GM21423 (cell line): ENCODE results near the gene RPS27.
"Not testable (repeated sequence)": the region's sequence is repeated elsewhere in the genome, so short reads cannot be mapped to it uniquely, and the experiment has no call there.

Experiments used
- ATAC-seq: cut with Tn5 transposase; IDR thresholded peaks from one replicate; pipeline ENCODE4 v1.9.1; 2021; ENCODE audit warnings: mild to moderate bottlenecking, moderate library complexity; ENCODE audit not compliant: unreplicated experiment

Gene RPS27

DNA sequence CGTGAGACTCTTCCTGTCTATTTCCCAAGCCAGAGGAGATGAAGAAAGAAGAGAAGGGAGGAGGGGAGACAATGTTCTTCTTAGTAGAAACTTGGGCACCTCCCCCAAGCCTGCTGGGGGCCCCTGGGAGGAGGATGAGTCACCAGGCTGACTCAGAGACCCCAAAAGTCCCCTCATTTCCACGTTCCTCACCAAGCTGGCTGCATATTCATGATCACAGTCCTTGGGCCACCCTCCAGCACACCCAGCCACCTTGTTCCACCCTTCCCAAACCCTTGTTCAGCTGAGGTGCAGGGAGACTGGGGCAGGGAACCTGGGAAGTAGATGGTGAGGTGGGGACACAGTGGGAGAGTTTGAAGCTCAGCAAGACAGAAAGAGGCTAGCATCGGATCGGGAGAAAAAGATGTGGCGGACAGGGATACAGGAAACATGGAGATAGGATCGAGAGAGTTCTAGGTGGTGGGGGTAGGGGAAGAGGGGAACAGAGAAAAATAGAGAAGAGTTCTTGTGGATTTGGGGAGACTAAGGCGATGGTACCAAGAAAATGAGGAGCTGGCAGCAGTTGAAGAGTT lies 5.1 kb upstream of the RPS27 start:
- no peak for ATAC-seq

- ATAC-seq, result no peak
Measured at GRCh38 chr1:153985941-153986761, 4.4 kb upstream of the RPS27 start, which contains the start of gene RAB13. RAB13 (minus strand) TSS chr1:153986339; CDS start chr1:153986236, 103 bp downstream.

DNA sequence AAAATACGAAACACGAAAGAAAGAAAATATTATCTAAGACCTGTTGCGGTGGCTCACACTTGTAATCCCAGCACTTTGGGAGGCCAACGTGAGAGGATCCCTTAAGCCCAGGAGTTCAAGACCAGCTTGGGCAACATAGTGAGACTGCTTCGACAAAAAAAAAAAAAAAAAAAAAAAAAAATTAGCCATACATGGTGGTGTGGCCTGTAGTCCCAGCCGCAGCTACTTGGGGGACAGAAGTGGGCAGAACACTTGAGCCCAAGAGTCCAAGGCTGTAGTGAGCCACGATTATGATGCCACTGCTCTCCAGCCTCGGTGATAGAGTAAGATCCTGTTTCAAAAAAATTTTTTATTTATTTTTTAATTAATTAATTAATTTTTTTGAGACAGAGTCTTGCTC lies 2.9 kb upstream of the RPS27 start:
- no peak for ATAC-seq

DNA sequence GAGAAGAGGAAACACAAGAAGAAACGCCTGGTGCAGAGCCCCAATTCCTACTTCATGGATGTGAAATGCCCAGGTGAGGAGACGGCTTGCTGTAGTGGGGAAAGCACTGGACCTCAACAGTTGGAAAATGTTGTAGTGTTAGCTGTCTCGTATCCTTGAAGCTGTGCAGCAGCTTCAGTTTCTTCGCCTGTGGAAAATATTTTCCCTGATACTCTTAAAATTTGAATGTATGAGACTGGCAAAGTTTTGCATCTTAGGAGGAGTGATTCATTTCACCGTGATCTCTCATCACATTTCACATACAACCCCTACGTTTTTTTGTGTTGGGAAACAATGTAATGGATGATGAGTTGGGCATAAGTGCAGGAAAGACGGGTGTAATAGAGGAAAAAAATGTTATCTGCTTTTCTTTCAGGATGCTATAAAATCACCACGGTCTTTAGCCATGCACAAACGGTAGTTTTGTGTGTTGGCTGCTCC lies 629 bp downstream of the RPS27 start:
- no peak for ATAC-seq

DNA sequence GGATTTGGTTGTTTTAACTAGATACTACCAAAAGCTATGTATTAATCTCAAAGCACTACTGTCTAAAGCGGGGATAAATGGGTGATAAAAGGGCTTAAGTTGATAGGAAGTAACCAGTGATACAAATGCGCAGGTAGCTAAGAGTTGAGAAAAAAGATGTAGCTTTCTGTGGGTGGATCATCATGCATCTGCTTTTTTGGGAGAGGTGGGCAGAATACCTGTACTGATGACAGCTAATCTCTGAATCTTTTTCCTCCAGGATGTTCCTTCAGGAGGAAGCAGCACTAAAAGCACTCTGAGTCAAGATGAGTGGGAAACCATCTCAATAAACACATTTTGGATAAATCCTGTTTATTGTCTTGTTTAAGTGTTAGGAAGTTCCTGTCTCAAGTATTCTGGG lies 1.2 kb downstream of the RPS27 start:
- ATAC-seq, result no peak

DNA sequence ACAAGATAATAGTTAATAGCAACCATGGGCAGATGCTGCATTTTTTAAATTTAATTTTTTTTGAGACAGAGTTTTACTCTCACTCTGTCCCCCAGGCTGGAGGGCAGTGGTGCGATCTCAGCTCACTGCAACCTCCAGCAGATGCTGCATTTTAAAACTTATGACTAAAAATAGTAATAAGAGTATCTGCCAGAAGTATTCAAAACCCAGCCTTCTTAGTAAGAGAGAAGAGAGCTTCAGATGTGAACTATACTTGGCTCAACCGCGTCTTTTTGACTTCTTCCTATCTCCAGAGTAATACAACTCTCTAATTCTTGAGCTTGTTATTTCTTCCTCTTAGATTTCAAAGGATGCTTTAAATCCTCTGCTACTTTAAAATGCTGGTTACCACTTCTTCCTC lies 4.6 kb downstream of the RPS27 start:
- ATAC-seq, result no peak

DNA sequence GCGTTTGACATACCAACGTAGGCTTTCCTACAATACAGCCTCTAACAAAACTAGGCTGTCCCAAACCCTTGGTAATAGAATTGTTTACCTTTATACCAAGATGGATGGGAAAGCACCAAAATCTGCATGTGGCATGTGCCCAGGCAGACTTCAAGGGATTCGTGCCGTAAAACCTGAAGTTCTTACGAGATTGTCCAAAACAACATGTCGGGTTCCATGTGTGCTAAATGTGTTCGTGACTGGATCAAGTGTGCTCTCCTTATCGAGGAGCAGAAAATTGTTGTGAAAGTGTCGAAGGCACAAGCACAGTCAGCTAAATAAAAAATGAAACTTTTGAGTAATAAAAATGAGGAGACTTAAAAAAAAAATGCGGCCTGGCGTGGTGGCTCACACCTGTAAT lies 5.1 kb downstream of the RPS27 start:
- no peak for ATAC-seq

- not testable (repeated sequence) for ATAC-seq
Measured at GRCh38 chr1:153996882-153997281, 6.3 kb downstream of the RPS27 start.

DNA sequence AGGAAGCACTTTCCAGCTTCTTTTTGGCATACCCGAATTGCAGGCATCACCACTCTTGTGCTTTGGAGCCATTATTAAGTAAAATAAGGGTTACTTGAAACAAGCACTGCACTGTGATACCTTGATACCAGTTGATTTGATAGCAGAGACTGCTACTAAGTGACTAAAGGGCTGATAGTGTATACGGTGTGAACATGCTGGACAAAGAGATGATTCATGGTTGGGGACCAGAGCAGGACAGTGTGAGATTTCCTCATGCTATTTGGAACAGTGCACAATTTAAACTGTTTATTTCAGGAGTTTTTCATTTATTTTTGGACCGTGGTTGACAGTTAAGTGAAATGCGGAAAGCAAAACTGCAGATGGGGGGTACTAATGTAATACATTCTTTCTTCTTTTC lies 9.9 kb downstream of the RPS27 start:
- ATAC-seq, result no peak

DNA sequence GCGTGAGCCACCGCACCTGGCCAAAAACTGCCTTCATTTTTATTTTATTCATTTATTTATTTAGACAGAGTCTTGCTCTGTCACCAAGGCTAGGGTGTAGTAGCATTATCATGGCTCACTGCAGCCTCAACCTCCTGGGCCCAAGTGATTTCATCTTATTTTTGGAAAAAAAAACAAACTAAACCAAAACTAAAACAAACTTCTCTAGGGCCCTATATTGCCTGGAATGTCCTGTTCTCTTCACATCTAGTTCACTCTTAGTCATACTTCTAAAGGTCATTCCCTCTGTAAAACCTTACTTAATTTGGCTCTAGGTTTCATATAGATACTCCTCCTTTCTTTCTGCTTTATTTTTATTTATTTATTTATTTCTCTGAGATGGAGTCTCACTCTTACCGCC lies 15.6 kb downstream of the RPS27 start:
- ATAC-seq, result no peak

- no peak for ATAC-seq
Measured at GRCh38 chr1:154012129-154012528, 21.6 kb downstream of the RPS27 start.

DNA sequence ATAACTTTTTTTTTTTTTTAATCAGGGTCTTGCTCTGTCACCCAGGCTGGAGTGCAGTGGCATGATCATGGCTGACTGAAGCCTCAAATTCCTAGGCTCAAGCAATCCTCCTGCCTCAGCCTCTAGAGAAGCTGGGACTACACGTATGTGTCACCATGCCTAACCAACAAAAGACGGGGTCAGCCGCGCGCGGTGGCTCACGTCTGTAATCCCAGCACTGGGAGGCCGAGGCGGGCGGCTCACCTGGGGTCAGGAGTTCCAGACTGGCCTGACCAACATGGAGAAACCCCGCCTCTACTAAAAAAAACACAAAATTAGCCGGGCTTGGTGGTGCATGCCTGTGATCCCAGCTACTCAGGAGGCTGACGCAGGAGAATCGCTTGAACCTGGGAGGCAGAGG lies 22.0 kb downstream of the RPS27 start:
- not testable (repeated sequence) for ATAC-seq

- ATAC-seq, result no peak
Measured at GRCh38 chr1:154014154-154014907, 23.8 kb downstream of the RPS27 start.

GRCh38 chr1:154019269-154019668 lies 28.7 kb downstream of the RPS27 start:
- no peak for ATAC-seq

DNA sequence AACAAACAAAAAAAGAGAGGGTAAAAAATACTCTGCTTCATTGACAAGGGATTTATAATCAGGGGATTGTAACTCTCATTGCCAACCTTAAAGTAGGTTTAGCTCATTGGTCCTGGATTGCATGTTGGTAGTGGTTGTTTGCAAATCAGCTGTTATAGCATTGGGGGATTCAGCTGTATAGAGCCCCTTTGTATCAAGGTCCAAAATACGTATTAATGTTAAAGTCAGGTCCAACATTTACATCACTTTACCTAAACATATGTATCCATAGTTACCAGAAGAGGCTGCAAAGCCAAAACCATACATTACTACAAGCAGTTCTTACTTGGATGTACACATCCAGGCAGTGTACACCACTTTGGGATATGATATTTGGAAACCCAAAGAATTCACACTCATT lies 29.4 kb downstream of the RPS27 start:
- ATAC-seq, result no peak

DNA sequence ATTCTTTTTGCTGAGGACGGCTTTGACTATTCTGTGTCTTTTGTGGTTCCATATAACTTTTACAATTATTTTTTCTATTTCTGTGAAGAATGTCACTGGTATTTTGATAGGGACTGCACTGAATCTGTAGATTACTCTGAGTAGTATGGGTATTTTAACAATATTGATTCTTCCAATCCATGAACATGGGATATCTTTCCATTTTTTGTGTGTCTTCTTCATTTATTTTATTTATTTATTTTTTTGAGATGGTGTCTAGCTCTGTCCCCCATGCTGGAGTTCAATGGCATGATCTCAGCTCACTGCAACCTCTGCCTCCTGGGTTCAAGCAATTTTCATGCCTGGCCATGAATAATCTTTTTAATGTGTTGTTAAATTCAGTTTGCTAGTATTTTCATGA lies 43.1 kb downstream of the RPS27 start:
- not testable (repeated sequence) for ATAC-seq
